ENCODE data around the gene HRH3.

GRCh38 chr20:62224113-62224855 lies 4.2 kb upstream of the HRH3 start:
- TF ChIP-seq, protein P1, sequence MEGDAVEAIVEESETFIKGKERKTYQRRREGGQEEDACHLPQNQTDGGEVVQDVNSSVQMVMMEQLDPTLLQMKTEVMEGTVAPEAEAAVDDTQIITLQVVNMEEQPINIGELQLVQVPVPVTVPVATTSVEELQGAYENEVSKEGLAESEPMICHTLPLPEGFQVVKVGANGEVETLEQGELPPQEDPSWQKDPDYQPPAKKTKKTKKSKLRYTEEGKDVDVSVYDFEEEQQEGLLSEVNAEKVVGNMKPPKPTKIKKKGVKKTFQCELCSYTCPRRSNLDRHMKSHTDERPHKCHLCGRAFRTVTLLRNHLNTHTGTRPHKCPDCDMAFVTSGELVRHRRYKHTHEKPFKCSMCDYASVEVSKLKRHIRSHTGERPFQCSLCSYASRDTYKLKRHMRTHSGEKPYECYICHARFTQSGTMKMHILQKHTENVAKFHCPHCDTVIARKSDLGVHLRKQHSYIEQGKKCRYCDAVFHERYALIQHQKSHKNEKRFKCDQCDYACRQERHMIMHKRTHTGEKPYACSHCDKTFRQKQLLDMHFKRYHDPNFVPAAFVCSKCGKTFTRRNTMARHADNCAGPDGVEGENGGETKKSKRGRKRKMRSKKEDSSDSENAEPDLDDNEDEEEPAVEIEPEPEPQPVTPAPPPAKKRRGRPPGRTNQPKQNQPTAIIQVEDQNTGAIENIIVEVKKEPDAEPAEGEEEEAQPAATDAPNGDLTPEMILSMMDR (IDR thresholded peaks at IDR 0.05): no peak
- no peak for TF ChIP-seq POLR2AphosphoS5 (IDR thresholded peaks at IDR 0.05)
- TF ChIP-seq POLR2A (IDR thresholded peaks at IDR 0.05): no peak

Measured in prostate gland (tissue), 2 donors.